HG03108 (cell line): Measurements from ENCODE around the gene MEIOC.
"Not testable (repeated sequence)": the region's sequence is repeated elsewhere in the genome, so short reads cannot be mapped to it uniquely, and the experiment has no call there.

Source experiments
- ATAC-seq: cut with Tn5 transposase; IDR thresholded peaks from one replicate; pipeline ENCODE4 v1.9.1; 2021; ENCODE audit warnings: moderate library complexity; ENCODE audit not compliant: unreplicated experiment

MEIOC gene

DNA sequence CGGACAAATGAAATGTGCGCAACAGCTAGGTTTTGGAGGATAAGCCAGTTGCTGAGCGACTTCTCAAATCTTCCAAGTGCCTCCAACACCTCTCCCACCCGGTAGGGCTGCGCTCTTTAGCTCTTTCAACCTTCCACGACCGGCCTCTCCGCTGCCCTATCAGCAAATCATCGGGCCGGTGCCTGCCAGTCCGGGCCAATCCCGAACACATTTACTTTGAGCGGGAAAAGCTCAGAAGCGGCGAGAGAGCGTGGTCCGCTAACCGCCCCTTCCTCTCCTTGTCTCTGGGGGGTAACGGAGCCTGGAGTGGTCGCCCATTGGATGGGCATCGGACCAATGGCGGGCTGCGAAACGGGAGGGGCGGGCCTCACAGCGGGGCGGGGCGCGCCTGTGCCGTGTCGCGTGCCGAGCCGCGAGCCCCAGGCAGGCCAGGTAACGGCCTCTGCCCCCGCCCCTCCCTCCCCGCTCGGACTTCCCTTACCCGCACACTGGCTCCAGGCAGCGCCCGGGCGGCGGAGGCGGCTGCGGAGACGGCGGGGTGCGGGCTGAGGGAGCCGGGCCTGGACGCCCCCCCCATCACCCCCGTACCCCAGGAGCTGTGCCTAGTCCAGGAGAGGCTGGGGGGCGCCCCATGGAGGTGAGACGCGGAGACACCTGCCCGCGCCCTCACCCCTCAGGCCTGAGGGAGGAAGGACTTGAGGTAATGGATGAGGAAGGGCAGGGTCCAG is at the start of gene MEIOC:
TSS of gene MEIOC (plus strand) at position 486 of the 728 bp plus-strand sequence. CDS start at position 632, 146 bp downstream.
- ATAC-seq = no peak

DNA sequence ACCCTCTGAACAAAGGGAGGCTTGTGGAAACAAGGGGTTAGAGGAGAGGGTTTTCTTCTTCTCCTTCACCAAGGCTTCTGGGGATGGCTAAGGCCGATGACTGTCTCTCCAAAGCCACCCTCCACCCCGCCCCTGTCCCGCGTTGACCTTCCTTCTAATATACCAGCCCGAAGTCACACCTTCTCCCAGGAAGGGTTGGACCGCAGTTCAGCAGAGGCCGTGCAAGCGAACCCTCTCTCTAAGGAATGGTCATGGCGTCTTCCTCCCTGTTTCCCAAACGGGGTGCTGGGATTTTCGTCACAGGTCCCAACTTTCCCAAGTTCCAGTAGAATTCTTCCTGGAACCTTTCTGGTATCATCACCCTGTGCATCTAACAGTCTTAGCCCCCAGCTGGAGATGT is 49.6 kb upstream of the MEIOC start:
- ATAC-seq = no peak

DNA sequence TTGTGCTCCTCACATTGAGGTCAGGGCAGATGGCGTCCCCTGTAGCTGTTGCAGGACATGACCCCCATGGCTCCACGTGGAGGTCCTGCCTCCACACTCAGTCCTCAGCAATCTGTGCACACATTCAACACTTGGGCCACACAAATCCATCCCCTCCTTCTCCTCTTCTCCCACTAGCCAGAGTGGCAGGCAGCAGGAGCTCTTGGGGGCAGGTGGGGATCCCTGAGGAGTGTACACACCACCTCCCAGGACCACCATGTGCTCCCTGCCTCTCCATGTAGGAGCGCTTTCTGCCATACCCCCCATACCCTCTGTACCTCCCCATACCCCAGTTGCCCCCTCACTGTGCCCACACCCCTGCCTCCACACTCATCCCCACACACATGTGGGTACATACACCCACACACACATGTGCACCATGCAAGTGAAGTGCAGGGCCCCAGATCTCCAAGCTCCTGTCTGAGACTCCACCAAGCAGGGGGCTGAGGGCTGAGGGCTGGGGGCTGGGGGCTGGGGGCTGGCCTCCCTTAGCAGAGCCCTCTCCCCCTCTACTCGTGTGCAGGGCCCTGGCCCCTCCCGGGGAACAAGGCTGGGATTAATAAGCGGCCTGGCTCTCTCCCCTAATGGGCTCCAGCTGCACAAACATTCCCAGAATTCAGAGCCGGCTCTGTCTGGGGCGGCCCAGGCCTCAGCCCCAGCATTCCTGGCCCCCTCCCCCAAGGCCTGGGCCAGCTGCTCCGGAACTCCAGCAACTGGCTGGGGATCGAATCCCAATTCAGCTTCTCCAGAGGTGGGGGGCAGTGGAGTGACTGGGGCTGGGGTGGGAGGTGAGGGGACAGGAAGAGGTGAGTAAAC is 48.2 kb upstream of the MEIOC start:
- no peak for ATAC-seq

DNA sequence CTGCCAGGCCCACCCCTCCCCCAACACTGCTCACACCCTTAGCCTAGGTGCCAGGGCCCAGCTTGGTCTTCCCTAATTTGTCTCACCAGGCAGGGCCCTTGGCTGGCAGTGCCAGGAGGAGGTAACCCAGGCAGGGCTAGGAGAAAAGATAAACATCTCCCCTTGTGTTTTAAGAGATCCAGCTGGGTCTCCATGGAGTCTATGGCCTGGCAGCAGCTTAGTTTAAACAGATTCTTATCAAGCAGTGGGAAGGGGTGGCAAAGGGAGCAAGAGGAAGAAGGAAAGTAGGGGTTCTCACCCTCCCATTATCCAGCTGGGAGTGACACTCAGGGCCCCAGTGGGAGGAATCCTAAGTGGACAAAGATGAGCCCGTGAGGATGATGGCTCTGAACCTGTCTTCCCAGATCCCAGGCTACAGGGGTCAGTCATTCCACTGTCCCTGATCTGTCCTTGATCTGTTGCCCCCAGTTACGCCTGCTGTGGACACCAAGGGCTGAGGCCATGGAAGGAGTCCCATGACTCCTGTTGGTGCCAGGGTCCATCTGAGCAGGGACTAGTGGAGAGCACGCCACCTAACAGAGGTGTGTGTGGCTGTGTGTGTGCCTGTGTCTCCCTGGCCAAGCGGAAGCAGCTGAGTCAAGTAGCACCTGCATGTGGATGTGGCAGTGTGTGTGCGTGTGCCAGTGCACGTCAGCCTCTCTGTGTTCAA is 47.4 kb upstream of the MEIOC start:
- ATAC-seq = no peak

DNA sequence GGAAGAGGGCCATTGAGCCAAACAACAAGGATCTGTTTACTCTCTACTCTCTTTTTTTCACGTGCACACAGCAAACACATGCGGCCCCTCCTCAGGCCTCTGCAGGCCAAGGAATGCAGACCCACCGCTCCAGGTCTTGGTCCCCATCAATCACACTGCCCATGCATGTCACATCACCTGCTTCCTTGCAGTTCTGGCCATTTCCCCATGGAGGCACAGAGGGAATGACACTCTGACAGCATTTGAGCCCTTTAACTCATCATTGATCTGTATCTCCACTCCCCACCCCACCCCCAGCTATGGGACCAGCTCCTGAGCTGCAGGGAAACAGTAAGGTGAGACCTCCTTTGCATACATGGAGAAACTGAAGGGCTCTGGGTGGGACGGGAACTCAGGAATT is 45.9 kb upstream of the MEIOC start:
- ATAC-seq = no peak

DNA sequence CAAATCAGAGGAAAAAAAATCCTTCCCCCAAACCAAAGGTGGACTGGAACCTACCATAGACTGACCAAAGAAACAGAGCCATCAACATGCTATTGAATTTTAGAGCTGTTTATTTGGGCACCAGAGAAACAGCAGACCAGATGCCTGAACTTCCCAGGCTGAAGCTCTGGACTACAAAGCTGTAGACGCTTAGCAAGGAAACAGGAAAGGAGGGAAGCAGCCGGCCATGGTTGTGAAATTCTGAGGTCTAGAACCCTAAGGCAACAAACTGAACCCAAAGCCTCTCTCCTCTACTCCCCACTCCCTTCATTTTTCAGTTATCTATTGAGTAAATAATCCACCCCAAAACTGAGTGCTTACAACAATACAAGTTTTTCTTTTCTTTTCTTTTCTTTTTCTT is 45.4 kb upstream of the MEIOC start:
- ATAC-seq = no peak

DNA sequence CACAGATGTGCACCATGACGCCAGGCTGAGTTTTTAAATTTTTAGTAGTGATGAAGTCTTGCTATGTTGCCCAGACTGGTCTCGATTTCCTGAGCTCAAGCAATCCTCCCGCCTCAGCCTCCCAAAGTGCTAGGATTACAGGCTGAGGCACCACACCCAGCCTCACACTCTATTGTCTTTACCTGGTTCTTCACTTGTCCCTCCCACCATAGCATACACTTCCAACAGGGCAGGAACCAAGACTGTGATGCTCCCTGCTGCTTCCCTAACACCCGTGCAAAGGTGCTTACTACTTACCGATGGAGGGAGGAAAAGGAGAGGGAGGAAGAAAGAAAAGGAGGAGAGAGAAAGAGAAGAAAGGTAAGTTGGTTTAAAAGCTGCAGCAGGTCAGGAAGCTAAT is 41.4 kb upstream of the MEIOC start:
- ATAC-seq = no peak

DNA sequence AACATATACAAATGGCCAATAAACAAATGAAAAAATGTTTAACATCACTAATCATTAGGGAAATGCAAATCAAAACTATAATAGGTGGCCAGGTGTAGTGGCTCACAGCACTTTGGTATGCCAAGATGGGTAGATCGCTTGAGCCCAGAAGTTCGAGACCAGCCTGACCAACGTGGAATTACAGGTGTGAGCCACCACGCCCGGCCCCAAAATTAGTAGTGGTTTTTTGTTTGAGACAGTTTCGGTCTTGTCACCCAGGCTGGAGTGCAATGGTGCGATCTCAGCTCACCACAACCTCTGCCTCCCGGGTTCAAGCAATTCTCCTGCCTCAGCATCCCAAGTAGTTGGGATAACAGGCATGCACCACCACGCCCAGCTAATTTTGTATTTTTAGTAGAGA is 37.6 kb upstream of the MEIOC start:
- ATAC-seq = not testable (repeated sequence)

DNA sequence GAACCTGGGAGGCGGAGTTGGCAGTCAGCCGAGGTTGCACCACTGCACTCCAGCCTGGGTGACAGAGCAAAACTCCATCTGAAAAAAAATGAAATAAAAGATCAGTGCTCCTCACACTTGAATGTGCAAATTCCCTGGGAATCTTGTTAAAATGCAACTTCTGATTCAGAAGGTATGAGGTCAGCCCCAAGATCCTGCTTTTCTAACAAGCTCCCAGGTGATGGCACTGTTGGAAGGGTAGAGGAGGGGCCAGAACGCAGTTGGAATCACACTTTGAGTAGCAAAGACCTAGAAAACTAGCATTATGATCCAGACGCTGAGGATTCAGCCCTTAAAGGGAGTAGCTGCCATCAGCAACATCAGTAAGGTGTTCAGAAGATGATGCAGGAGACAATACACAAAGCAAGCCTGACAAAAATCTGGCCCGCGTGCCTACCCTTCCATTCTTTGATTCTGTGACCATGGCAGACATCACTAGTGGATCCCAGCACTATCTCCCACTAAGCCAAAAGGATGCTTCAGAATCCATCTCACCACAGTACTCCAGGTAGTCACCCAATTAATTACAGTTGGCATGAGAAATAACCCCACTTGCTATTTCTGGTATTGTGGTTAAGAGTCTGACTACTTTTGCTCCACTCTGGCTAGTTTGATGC is 33.1 kb upstream of the MEIOC start:
- no peak for ATAC-seq

DNA sequence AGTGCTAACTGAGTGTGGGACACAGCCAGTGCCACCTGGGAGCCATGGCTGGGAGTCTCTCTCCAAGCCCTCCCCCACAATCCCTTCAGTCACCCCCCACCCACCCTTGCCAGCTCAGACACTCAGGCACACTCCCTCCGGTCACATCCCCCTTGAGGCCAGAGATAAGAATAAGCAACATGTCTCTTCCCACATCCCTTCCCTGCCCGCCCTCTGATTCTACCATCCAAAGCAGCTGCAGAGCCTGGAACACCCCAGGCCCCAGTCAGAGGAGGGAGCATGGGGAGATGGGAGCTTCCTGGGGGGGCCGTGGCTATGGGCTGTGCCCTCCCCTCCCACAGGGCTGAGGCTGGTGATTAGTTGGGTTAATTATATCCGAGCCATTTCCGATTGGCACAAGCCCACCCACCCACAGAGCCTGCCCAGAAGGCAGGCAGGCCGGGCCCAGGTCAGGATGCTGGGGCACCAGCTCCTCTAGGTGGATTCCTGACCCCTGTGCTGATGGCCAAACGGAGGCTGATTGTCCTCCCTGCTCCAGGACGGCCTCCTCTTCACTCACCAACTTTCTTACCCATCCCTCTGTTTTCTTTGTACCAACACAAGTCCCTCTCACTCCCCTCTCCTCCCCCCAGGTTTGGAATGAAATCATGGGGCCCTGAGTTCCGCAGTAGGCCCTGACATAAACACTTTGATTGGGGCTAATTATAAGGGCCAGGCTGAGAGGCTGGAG is 28.6 kb upstream of the MEIOC start:
- ATAC-seq = no peak

DNA sequence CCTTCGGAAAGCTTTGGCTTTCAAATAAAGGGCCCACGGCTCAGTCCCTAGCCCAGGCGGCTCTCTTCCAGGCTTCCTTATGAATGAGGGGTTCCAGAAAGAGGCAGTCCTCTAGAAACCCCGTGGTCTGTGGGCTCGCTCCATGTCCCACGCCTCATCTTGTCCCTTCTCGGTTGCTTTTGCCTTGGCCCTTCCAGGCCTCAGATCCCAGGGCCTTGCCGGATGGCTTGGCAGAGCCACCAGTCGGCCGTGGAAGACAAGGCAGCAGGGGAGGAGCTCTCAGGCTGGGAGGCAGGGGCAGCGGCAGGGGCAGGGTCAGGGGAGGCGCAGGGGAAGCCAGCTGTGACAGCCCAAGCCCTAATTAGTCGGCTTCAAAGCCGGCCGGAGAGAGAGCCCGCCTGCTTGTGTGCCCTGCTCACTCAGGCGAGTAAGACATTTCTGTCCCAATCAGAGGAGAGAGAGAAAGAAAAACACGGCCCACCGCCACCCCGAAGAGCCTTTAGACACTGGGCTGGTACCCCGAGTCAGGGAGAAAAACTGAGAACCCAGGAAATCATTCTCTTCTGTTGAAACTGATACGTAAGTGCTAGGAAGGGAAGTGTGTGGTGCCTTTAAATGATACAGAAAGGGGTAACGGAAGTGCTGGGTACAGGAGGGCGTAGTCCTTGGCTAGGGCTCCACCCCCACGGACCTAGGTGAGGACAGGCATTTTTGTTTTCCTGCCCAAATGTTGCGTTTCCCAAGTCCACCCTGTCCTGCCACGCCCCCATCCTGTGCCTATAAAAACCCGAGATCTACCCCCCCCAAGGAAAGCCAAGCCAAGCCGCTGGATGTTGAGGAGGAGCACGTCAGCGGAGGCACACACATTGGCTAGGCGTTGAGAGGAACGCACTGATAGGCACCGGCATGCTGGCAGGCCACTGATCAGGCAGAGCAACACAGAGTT is 27.8 kb upstream of the MEIOC start:
- no peak for ATAC-seq

DNA sequence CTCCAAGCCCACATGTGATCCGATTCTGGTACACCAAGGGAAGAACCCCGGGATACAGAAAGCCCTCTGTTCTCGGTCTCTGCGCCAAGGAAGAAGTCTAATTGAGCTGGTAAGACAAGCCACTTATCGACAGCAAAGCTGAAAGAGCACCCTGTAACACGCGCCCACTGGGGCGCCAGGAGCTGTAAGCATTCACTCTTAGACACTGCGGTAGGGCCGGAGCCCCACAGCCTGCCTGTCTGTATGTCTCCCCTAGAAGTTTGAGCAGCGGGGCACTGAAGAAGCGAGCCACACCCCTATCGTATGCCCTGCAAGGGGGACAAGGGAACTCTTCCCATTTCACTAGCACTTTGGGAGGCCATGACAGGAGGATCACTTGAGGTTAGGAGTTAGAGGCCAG is 27.0 kb upstream of the MEIOC start:
- ATAC-seq = no peak

DNA sequence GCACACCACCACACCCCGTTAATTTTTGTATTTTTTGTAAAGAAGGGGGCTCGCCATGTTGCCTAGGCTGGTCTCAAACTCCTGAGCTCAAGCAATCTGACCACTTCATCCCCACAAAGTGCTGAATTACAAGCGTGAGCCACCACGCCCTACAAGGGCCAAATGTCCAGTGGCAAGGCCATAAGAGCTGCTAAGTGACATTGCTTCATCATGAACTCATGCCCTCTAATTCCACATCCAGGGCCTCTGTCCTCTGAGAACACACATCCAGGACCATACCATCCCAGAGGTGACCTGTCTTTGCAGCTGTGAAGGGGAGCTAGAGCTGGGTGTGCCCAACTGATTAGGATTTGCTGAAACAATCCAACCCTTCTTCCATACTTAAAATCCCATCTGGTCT is 25.6 kb upstream of the MEIOC start:
- ATAC-seq = no peak

DNA sequence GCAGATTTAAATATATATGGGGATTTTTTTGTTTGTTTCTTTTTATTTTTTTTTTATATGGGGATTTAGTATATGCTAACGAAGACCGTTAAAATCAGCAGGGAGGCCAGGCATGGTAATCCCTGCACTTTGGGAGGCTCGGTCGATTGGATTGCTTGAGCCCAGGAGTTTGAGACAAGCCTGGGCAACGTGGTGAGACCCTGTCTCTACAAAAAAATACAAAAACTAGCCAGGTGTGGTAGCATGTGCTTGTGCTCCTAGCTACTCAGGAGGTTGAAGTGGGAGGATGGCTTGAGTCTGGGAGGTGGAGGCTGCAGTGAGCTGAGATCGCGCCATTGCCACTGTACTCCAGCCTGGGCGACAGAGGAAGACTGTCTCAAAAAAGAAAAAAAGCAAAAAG is 22.3 kb upstream of the MEIOC start:
- no peak for ATAC-seq

DNA sequence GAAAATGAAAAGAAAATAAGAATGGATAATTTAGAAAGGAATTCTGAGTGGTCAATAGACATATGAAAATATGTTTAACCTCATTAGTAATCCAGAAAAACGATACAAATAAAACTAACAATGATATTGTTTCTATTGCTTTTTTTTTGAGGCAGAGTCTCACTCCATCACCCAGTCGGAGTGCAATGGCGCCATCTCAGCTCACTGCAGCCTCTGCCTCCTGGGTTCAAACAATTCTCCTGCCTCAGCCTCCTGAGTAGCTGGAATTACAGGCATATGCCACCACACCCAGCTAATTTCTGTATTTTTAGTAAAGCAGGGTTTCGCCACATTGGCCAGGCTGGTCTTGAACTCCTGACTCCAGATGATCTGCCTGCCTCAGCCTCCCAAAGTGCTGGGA is 21.9 kb upstream of the MEIOC start:
- not testable (repeated sequence) for ATAC-seq

DNA sequence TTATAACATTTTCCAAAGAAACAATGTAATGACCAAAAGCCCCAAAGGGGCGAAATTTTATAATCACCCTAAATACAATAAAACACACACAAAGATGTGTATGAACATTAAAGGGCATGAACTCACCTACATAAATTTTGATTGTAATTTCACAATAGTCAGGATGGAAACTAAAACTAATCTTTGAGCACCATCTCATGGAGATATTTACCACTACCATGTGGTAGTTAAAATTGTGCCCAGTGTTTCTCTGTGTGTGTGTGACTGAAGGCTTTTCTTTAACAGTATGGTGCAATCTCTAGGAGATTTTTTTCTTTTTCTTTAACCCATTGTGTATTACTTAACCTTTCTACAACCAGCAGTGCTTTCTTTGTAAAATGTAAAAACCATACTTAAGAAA is 19.7 kb upstream of the MEIOC start:
- no peak for ATAC-seq

DNA sequence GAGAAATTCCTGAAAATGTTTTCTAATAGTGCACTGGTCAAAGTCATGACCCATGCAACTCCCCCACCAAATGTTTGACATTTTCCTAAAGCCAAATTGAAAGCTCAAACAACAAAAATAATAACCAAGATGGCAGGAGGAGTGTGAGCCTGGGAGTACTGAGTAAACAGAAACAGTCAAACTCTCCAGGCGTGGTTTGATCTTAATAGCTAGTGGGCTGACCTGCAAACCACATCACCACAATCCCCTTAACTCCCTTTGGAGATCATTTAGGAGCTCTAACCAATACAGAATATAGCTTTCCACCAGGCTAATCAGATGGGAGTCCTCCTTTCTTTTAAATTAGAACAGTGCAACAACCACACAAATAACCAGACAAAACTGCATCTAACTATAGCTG is 19.2 kb upstream of the MEIOC start:
- no peak for ATAC-seq

DNA sequence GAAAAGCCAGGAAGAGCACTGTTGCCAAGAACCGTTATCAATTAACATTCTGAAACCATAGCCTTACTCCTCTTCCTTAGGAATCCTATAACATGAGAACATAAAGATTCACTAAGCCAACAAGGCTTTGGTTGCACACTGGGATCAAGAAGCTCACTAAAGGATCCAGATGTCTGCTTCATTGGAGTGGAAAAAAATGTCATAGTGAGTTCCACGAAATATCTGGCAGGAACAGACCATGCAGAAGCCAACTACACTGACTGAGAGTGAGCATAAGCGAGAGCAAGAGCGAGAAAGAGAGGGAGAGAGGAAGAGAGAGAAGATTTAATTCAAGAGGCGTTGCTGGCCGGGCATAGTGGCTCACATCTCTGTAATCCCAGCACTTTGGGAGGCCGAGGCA is 13.4 kb upstream of the MEIOC start:
- no peak for ATAC-seq

DNA sequence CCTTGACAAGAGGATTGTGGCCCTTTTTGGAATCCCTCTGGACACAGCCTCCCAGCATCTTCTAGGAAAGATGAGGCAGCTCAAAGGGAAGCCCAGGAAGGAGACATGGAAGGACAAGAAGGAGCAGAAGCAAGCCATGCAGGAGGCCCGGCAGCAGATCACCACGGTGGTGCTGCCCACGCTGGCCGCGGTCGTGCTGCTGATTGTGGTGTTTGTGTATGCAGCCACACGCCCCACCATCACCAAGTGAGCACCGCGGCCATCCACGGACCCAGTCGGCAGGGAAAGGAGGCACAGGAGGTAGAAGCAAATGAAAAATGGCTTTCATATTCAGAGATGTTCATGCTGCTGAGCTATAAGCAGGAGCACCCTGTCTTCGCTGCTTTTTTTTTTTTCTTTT is 10.9 kb upstream of the MEIOC start:
- ATAC-seq = no peak
